Liver (tissue), 9 donors: ENCODE measurements around the gene GALNT6. TPM values are rescaled to one million over a fixed set of nuclear protein-coding genes. Genes with fewer than 3 reads are reported as not detected.

Experiments used
- DNase-seq: peaks from one replicate; pipeline ENCODE4 v3.0.0-alpha.2; 2017; ENCODE audit warnings: low spot score
- H3K27ac ChIP-seq, 2 donors: one replicate each; pipeline ENCODE4 v1.7.0; 2013; ENCODE audit warnings: inconsistent platforms in 2 of 2, low read length in 2 of 2, control low read depth in 1 of 2, low read depth in 1 of 2, mild to moderate bottlenecking in 1 of 2
- H3K27me3 ChIP-seq, 4 donors: one replicate each; pipeline versions ENCODE4 v1.6.1 to v1.7.0; 2013; ENCODE audit warnings: low read length in 3 of 4, inconsistent platforms in 1 of 4, mild to moderate bottlenecking in 1 of 4, moderate library complexity in 1 of 4; ENCODE audit not compliant: control insufficient read depth in 4 of 4, insufficient read depth in 4 of 4
- H3K36me3 ChIP-seq, 4 donors: one replicate each; pipeline versions ENCODE4 v1.6.1 to v1.7.0; 2013; ENCODE audit warnings: low read length in 3 of 4, mild to moderate bottlenecking in 3 of 4, low read depth in 1 of 4, moderate library complexity in 1 of 4; ENCODE audit not compliant: control insufficient read depth in 4 of 4, insufficient read depth in 3 of 4
- H3K4me1 ChIP-seq, 4 donors: one replicate each; pipeline versions ENCODE4 v1.6.1 to v1.7.0; 2013; ENCODE audit warnings: low read length in 3 of 4, mild to moderate bottlenecking in 3 of 4, moderate library complexity in 1 of 4; ENCODE audit not compliant: control insufficient read depth in 4 of 4, insufficient read depth in 4 of 4
- H3K4me3 ChIP-seq, 3 donors: one replicate each; pipeline versions ENCODE4 v1.6.1 to v1.7.0; 2013; ENCODE audit warnings: low read length in 3 of 3, control low read depth in 1 of 3, low read depth in 1 of 3, mild to moderate bottlenecking in 1 of 3
- H3K9ac ChIP-seq, 2 donors: one replicate each; pipeline ENCODE4 v1.7.0; 2013; ENCODE audit warnings: low read length in 2 of 2, mild to moderate bottlenecking in 2 of 2, moderate library complexity in 2 of 2, control low read depth in 1 of 2, low read depth in 1 of 2
- H3K9me3 ChIP-seq, 4 donors: one replicate each; pipeline versions ENCODE4 v1.6.1 to v1.7.0; 2013; ENCODE audit warnings: low read length in 3 of 4; ENCODE audit not compliant: control insufficient read depth in 4 of 4
- ATF3 ChIP-seq: IDR thresholded peaks from 2 replicates; pipeline ENCODE4 v1.6.1; 2016; ENCODE audit warnings: antibody characterized with exemption
- EGR1 ChIP-seq, 2 donors: IDR thresholded peaks; 2 replicates each; pipeline ENCODE4 v1.6.1; 2016 to 2018; ENCODE audit warnings: antibody characterized with exemption in 2 of 2, low read depth in 2 of 2
- FOXA1 ChIP-seq: IDR thresholded peaks from 2 replicates; pipeline ENCODE4 v1.6.1; 2016; ENCODE audit warnings: antibody characterized with exemption
- FOXA2 ChIP-seq: IDR thresholded peaks from 2 replicates; pipeline ENCODE4 v1.6.1; 2016; ENCODE audit warnings: antibody characterized with exemption
- HNF4A ChIP-seq, 2 donors: conservative IDR thresholded peaks; 2 replicates each; pipeline ENCODE4 v1.6.1; 2016; ENCODE audit warnings: antibody characterized with exemption in 2 of 2, mild to moderate bottlenecking in 2 of 2
- HNF4G ChIP-seq: IDR thresholded peaks from 2 replicates; pipeline ENCODE4 v1.6.1; 2016; ENCODE audit warnings: antibody characterized with exemption
- JUND ChIP-seq, 2 donors: IDR thresholded peaks; 2 replicates each; pipeline ENCODE4 v1.6.1; 2016; ENCODE audit warnings: antibody characterized with exemption in 2 of 2
- NR2F2 ChIP-seq: IDR thresholded peaks from 2 replicates; pipeline ENCODE4 v1.6.1; 2016; ENCODE audit warnings: antibody characterized with exemption
- RAD21 ChIP-seq, 2 donors: IDR thresholded peaks; 2 replicates each; pipeline ENCODE4 v1.6.1; 2016; ENCODE audit warnings: antibody characterized with exemption in 2 of 2, mild to moderate bottlenecking in 2 of 2
- RXRA ChIP-seq, 2 donors: IDR thresholded peaks; 2 replicates each; pipeline ENCODE4 v1.6.1; 2017 to 2018; ENCODE audit warnings: antibody characterized with exemption in 2 of 2, mild to moderate bottlenecking in 1 of 2
- SP1 ChIP-seq: IDR thresholded peaks from 2 replicates; pipeline ENCODE4 v1.6.1; 2018; ENCODE audit warnings: antibody characterized with exemption, mild to moderate bottlenecking
- TAF1 ChIP-seq: conservative IDR thresholded peaks from 2 replicates; pipeline ENCODE4 v1.6.1; 2016; ENCODE audit warnings: antibody characterized with exemption, mild to moderate bottlenecking
- ZBTB33 ChIP-seq: IDR thresholded peaks from 2 replicates; pipeline ENCODE4 v1.6.1; 2016; ENCODE audit warnings: antibody characterized with exemption
- WGBS: extraction: QIAGEN DNeasy Blood & Tissue Kit; methylation state at CpG from one replicate; pipeline ENCODE4 v1.1.7; 2013; 5-methylcytosine and 5-hydroxymethylcytosine counted together
- polyA plus RNA-seq, 2 donors: library from polyadenylated mRNA; stranded (reverse) in 1 of 2; unstranded in 1 of 2; fragments of 200-250 nt in 1 of 2; fragments of >200 nt in 1 of 2; fragmentation: Nextera tagmentation in 1 of 2; extraction: Ambion mirVana in 1 of 2; gene quantifications; one replicate each; pipeline versions ENCODE4 v1.2.1 to v1.2.3, GENCODE V29; 2013 to 2015
- total RNA-seq, 2 donors: library from RNA; depleted of rRNA; stranded (reverse); fragments of >200 nt; gene quantifications; one replicate each; pipeline ENCODE4 v1.2.3, GENCODE V29; 2014
- TF ChIP-seq, protein P1 (sequence below): IDR thresholded peaks from 2 replicates; pipeline ENCODE4 v1.6.1; 2016; ENCODE audit warnings: antibody characterized with exemption
- TF ChIP-seq, protein P2 (sequence below): fragments of 150-350 bp; IDR thresholded peaks from 2 replicates; pipeline ENCODE4 v1.5.1; 2017; ENCODE audit warnings: improper control_type of control experiment, low read depth, low read length; ENCODE audit not compliant: missing input control
- donor health status: healthy.
- donor health status: healthy.
- donor health status: healthy.
- donor health status: healthy.
- donor health status: healthy.

Gene GALNT6
- total and polyA plus RNA-seq, 4 donors: 0.40 to 24.1 (median 1.2) TPM

DNA sequence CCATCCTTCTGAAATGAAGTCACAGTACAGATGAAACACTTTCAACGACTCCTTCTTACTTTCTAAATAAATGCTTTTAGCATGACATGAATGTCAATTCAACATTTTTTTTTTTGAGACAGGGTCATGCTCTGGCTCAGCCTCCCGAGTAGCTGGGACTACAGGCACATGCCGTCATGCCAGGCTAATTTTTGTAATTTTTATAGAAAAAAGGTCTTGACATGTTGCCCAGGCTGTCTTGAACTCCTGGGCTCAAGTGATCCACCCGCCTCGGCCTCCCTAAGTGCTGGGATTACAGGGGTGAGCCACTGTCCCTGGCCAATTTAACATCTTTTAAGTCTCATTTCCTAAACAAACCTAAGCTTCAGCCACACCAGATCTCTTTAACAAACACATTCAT, 16.4 kb downstream of the GALNT6 start:
- H3K4me3 ChIP-seq: no peak overlapping the region
- no peak overlapping the region for H3K27ac ChIP-seq
- WGBS: 86% methylated on average over 5 of the region's 5 CpGs
- peaks cover 0 to 11% (median 4%) of the 10 kb centered on the region in 4 donors for H3K4me1 ChIP-seq
- no peak for DNase-seq
- H3K9me3 ChIP-seq: no peaks in the 10 kb centered on the region
- no peaks in the 10 kb centered on the region for H3K36me3 ChIP-seq
- H3K27me3 ChIP-seq: no peaks in the 10 kb centered on the region
- TF ChIP-seq HNF4A (conservative IDR thresholded peaks at IDR 0.05) (no peak), FOXA1 (no peak), ZBTB33 (no peak), FOXA2 (no peak), EGR1 (IDR thresholded peaks at IDR 0.05; ENCODE audit: low read depth in 2 of 2) (no peak)
- TF ChIP-seq, protein P1, sequence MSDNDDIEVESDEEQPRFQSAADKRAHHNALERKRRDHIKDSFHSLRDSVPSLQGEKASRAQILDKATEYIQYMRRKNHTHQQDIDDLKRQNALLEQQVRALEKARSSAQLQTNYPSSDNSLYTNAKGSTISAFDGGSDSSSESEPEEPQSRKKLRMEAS: no peak
- no peak overlapping the region for H3K9ac ChIP-seq

GRCh38 chr12:51374361-51374760, 16.8 kb downstream of the GALNT6 start:
- Histone ChIP-seq H3K4me3 (no peak overlapping the region), H3K27me3 (no peaks in the 10 kb centered on the region), H3K9ac (no peak overlapping the region), H3K9me3 (no peaks in the 10 kb centered on the region), H3K4me1 (peaks cover 0 to 11% (median 4%) of the 10 kb centered on the region in 4 donors), H3K36me3 (no peaks in the 10 kb centered on the region), H3K27ac (no peak overlapping the region)
- TF ChIP-seq ZBTB33 (no peak), NR2F2 (no peak), RXRA (IDR thresholded peaks at IDR 0.05) (no peak), HNF4A (conservative IDR thresholded peaks at IDR 0.05) (no peak), HNF4G (no peak), RAD21 (IDR thresholded peaks at IDR 0.05) (no peak), SP1 (no peak), TAF1 (no peak), FOXA1 (no peak), EGR1 (IDR thresholded peaks at IDR 0.05; ENCODE audit: low read depth in 2 of 2) (no peak), JUND (IDR thresholded peaks at IDR 0.05) (no peak), ATF3 (no peak)
- TF ChIP-seq, protein P2, sequence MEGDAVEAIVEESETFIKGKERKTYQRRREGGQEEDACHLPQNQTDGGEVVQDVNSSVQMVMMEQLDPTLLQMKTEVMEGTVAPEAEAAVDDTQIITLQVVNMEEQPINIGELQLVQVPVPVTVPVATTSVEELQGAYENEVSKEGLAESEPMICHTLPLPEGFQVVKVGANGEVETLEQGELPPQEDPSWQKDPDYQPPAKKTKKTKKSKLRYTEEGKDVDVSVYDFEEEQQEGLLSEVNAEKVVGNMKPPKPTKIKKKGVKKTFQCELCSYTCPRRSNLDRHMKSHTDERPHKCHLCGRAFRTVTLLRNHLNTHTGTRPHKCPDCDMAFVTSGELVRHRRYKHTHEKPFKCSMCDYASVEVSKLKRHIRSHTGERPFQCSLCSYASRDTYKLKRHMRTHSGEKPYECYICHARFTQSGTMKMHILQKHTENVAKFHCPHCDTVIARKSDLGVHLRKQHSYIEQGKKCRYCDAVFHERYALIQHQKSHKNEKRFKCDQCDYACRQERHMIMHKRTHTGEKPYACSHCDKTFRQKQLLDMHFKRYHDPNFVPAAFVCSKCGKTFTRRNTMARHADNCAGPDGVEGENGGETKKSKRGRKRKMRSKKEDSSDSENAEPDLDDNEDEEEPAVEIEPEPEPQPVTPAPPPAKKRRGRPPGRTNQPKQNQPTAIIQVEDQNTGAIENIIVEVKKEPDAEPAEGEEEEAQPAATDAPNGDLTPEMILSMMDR: no peak
- TF ChIP-seq, protein P1: no peak
- WGBS: 86% methylated on average over 2 of the region's 2 CpGs
- no peak for DNase-seq
